IMR-90 (cell line): ENCODE measurements around the gene ADGRL4. TPM values are rescaled to one million over a fixed set of nuclear protein-coding genes. Genes with fewer than 3 reads are reported as not detected.

Experiments
- ATAC-seq: fragments of 200-7000 bp; cut with Tn5 transposase; 2 replicates; pipeline ENCODE4 v1.9.1; 2020; ENCODE audit warnings: low read depth, mild to moderate bottlenecking, moderate library complexity
- BruUV-seq: library from RNA; stranded (reverse); fragments of 400-500 nt; replicated peaks from 2 replicates; lab custom pipeline; 2021; lab: Mats Ljungman, UMichigan
- CTCF ChIA-PET: fragments of 300-600 bp; formaldehyde crosslinking; extraction: SDS; loops from one replicate; lab custom pipeline; 2021; ENCODE audit warnings: antibody characterized with exemption; lab: Yijun Ruan, JAX
- POLR2A ChIA-PET: fragments of 300-600 bp; sonication (Branson Sonifier 250); formaldehyde crosslinking; loops from one replicate; lab custom pipeline; 2022; ENCODE audit warnings: antibody characterized with exemption; ENCODE audit not compliant: unreplicated experiment; lab: Charles Lee
- DNase-seq: peaks from one replicate; pipeline ENCODE4 v3.0.0; 2013
- H2AFZ ChIP-seq: replicated peaks from 2 replicates; pipeline ENCODE3; 2013; ENCODE audit warnings: low read length, mild to moderate bottlenecking; ENCODE audit not compliant: poor library complexity
- H2AK5ac ChIP-seq: 2 replicates; pipeline ENCODE4 v1.6.1; 2013; ENCODE audit warnings: low read depth, low read length, inconsistent platforms
- H2AK9ac ChIP-seq: replicated peaks from 2 replicates; pipeline ENCODE3; 2013; ENCODE audit warnings: mild to moderate bottlenecking, low read depth, low read length, moderate library complexity; ENCODE audit not compliant: poor library complexity
- H2BK120ac ChIP-seq: 2 replicates; pipeline ENCODE4 v1.6.1; 2013; ENCODE audit warnings: low read depth, low read length, inconsistent platforms
- H2BK15ac ChIP-seq: 3 replicates; pipeline ENCODE4 v1.6.1; 2013; ENCODE audit warnings: low read depth, low read length, inconsistent platforms
- H2BK20ac ChIP-seq: 2 replicates; pipeline ENCODE4 v1.6.1; 2013; ENCODE audit warnings: low read depth, mild to moderate bottlenecking, inconsistent platforms, low read length, moderate library complexity
- H2BK5ac ChIP-seq: 2 replicates; pipeline ENCODE4 v1.6.1; 2013; ENCODE audit warnings: mild to moderate bottlenecking, low read depth, low read length, inconsistent platforms; ENCODE audit not compliant: poor library complexity, severe bottlenecking
- H3K14ac ChIP-seq: replicated peaks from 2 replicates; pipeline ENCODE4 v1.6.1; 2013; ENCODE audit warnings: low read depth, low read length, inconsistent platforms
- H3K18ac ChIP-seq: 2 replicates; pipeline ENCODE4 v1.6.1; 2013; ENCODE audit warnings: low read depth, low read length, control low read depth
- H3K23ac ChIP-seq: 2 replicates; pipeline ENCODE4 v1.6.1; 2013; ENCODE audit warnings: low read depth, low read length, inconsistent platforms
- H3K27ac ChIP-seq: 2 replicates; pipeline ENCODE4 v1.5.1; 2013; ENCODE audit warnings: mild to moderate bottlenecking, control low read depth, low read length; ENCODE audit not compliant: insufficient read depth
- H3K27me3 ChIP-seq: 2 replicates; pipeline ENCODE4 v1.6.1; 2013; ENCODE audit warnings: low read length; ENCODE audit not compliant: control insufficient read depth, insufficient read depth
- H3K36me3 ChIP-seq: 2 replicates; pipeline ENCODE4 v1.6.1; 2013; ENCODE audit warnings: low read length, mixed read lengths; ENCODE audit not compliant: control insufficient read depth, insufficient read depth
- H3K4ac ChIP-seq: 2 replicates; pipeline ENCODE4 v1.6.1; 2013; ENCODE audit warnings: low read depth, low read length, inconsistent platforms
- H3K4me1 ChIP-seq: 2 replicates; pipeline ENCODE4 v1.6.1; 2013; ENCODE audit warnings: low read length, mixed read lengths; ENCODE audit not compliant: control insufficient read depth, insufficient read depth
- H3K4me2 ChIP-seq: 2 replicates; pipeline ENCODE4 v1.6.1; 2013; ENCODE audit warnings: low read depth, mild to moderate bottlenecking, control low read depth, low read length, moderate library complexity
- H3K4me3 ChIP-seq: 2 replicates; pipeline ENCODE4 v1.5.1; 2013; ENCODE audit warnings: low read depth, mild to moderate bottlenecking, control low read depth, low read length, moderate library complexity; ENCODE audit not compliant: insufficient read depth
- H3K56ac ChIP-seq: 2 replicates; pipeline ENCODE4 v1.6.1; 2013; ENCODE audit warnings: low read length, inconsistent platforms; ENCODE audit not compliant: insufficient read depth; ENCODE audit errors: extremely low read depth
- H3K79me1 ChIP-seq, 2 experiments: 2 replicates each; pipeline ENCODE4 v1.6.1; 2013; ENCODE audit warnings: low read length in 2 of 2, inconsistent platforms in 1 of 2, low read depth in 1 of 2
- H3K9ac ChIP-seq: 2 replicates; pipeline ENCODE4 v1.6.1; 2013; ENCODE audit warnings: low read depth, low read length, control low read depth
- H3K9me1 ChIP-seq: 2 replicates; pipeline ENCODE4 v1.6.1; 2013; ENCODE audit warnings: low read length, inconsistent platforms; ENCODE audit not compliant: insufficient read depth
- H3K9me3 ChIP-seq: 2 replicates; pipeline ENCODE4 v1.6.1; 2013; ENCODE audit warnings: low read length; ENCODE audit not compliant: control insufficient read depth, insufficient read depth
- H4K20me1 ChIP-seq: 2 replicates; pipeline ENCODE4 v1.6.1; 2013; ENCODE audit warnings: low read length, inconsistent platforms; ENCODE audit not compliant: insufficient read depth
- H4K5ac ChIP-seq: 2 replicates; pipeline ENCODE4 v1.6.1; 2013; ENCODE audit warnings: mild to moderate bottlenecking, low read depth, low read length, control low read depth
- H4K8ac ChIP-seq, 2 experiments: 2 replicates each; pipeline ENCODE4 v1.6.1; 2013; ENCODE audit warnings: low read depth in 2 of 2, low read length in 2 of 2, control low read depth in 1 of 2, inconsistent platforms in 1 of 2
- H4K91ac ChIP-seq: 2 replicates; pipeline ENCODE4 v1.6.1; 2013; ENCODE audit warnings: low read depth, low read length, inconsistent platforms; ENCODE audit not compliant: insufficient read depth
- ELK1 ChIP-seq: fragments of 150-350 bp; IDR thresholded peaks from 2 replicates; pipeline ENCODE4 v1.6.1; 2016; ENCODE audit warnings: low read depth, mild to moderate bottlenecking, low read length, moderate library complexity, borderline replicate concordance
- MXI1 ChIP-seq: IDR thresholded peaks from 2 replicates; pipeline ENCODE4 v1.6.1; 2012; ENCODE audit warnings: low read depth, mild to moderate bottlenecking, low read length, moderate library complexity, borderline replicate concordance
- POLR2A ChIP-seq: IDR thresholded peaks from 2 replicates; pipeline ENCODE4 v1.6.1; 2012; ENCODE audit warnings: mild to moderate bottlenecking, low read depth, low read length
- USF2 ChIP-seq: fragments of 150-350 bp; IDR thresholded peaks from 2 replicates; pipeline ENCODE4 v1.6.1; 2017; ENCODE audit warnings: mild to moderate bottlenecking, antibody characterized with exemption, low read length, low read depth
- WGBS, 2 experiments: methylation state at CpG; one replicate each; pipeline versions ENCODE4 v1.1.5 to v1.1.7; 2013; ENCODE audit warnings: missing lambda C conversion rate in 2 of 2; ENCODE audit not compliant: insufficient read length in 1 of 2; ENCODE audit errors: extremely low coverage in 2 of 2; 5-methylcytosine and 5-hydroxymethylcytosine counted together
- dilution Hi-C: fragments of 300-500 bp; cut with HindIII; formaldehyde crosslinking; loops from one replicate; pipeline ENCODE4 v1.14.3; 2018; ENCODE audit warnings: low sequenced_read_pairs; ENCODE audit not compliant: unreplicated experiment
- in situ Hi-C: fragments of 300-500 bp; cut with MboI; formaldehyde crosslinking; loops from 3 replicates; pipeline ENCODE4 v1.14.3; 2019; ENCODE audit warnings: low sequenced_read_pairs, inconsistent platforms, mixed read lengths
- intact Hi-C: fragments of 100-400 bp; cut with micrococcal nuclease; formaldehyde crosslinking; loops from 2 replicates; pipeline ENCODE4 v1.10.0; 2022
- polyA plus RNA-seq, 3 experiments: library from polyadenylated mRNA; depleted of rRNA; stranded (reverse); fragments of >200 nt; gene quantifications; 2 replicates each; pipeline ENCODE4 v1.2.3, GENCODE V29; 2012; ENCODE audit warnings: low replicate concordance in 1 of 3
- total RNA-seq: library from RNA; depleted of rRNA; stranded (reverse); fragments of >200 nt; gene quantifications from 2 replicates; pipeline ENCODE4 v1.2.3, GENCODE V29; 2012

ADGRL4 gene
- total and polyA plus RNA-seq, 2 of the 4 experiments (the other 2 are of a cell fraction), result 3.2 to 4.5 TPM

- dilution Hi-C loops, result no loop called here
- Histone ChIP-seq H3K56ac (no peak overlapping the region), H4K5ac (no peak overlapping the region), H4K8ac (no peak overlapping the region), H3K9me1 (no peaks in the 10 kb centered on the region), H2BK120ac (no peak overlapping the region), H3K18ac (no peak overlapping the region), H2BK20ac (no peak overlapping the region), H3K4me3 (no peak overlapping the region), H3K23ac (no peak overlapping the region), H3K36me3 (no peaks in the 10 kb centered on the region), H3K4me1 (no peaks in the 10 kb centered on the region), H2AFZ (no peak overlapping the region), H2BK15ac (no peak overlapping the region), H3K4me2 (no peak overlapping the region), H3K4ac (no peak overlapping the region), H2AK9ac (no peak overlapping the region), H3K9me3 (no peaks in the 10 kb centered on the region), H3K14ac (no peak overlapping the region), H3K27me3 (no peaks in the 10 kb centered on the region), H3K9ac (no peak overlapping the region), H4K20me1 (no peaks in the 10 kb centered on the region), H2BK5ac (no peak overlapping the region), H3K27ac (no peak overlapping the region), H4K91ac (no peak overlapping the region), H2AK5ac (no peak overlapping the region), H3K79me1 (no peaks in the 10 kb centered on the region)
- TF ChIP-seq MXI1, result no peak
- TF ChIP-seq POLR2A, result no peak
- no peak for TF ChIP-seq USF2
- TF ChIP-seq ELK1, result no peak
- CTCF ChIA-PET, result no interaction called here
- POLR2A ChIA-PET, result no interaction called here
- no TSS peak for BruUV-seq
- DNase-seq (no peak), ATAC-seq (no peak)
- intact Hi-C loops, result no loop called here
- in situ Hi-C loops, result no loop called here
- WGBS, 2 experiments, result no CpG with 5 or more reads among the region's 1 CpG
These were observed 103.9 kb downstream of the ADGRL4 start for GRCh38 chr1:78902641-78903040.
